GM23338 (cell line): ENCODE data around the gene ARID3A. TPM values are rescaled to one million over a fixed set of nuclear protein-coding genes. Genes with fewer than 3 reads are reported as not detected.
A peak's percentile ranks its signal among the peaks of the same experiment; 100 is the strongest.

Experiments
- ATAC-seq: fragments of 200-7000 bp; cut with Tn5 transposase; 3 replicates; pipeline ENCODE4 v1.9.1; 2020
- DNase-seq: peaks from one replicate; pipeline ENCODE4 v3.0.0-alpha.2; 2015; ENCODE audit warnings: low spot score
- H2AFZ ChIP-seq: fragments of 200-600 bp; sonication (generic); 2 replicates; pipeline ENCODE4 v1.8.0; 2016; ENCODE audit warnings: antibody characterized with exemption, mild to moderate bottlenecking, moderate library complexity
- H3F3A ChIP-seq: fragments of 200-600 bp; sonication (generic); replicated peaks from 2 replicates; pipeline ENCODE4 v1.8.0; 2017; ENCODE audit warnings: antibody characterized with exemption, mixed run types, low read depth
- H3K27ac ChIP-seq: fragments of 200-600 bp; sonication (generic); 2 replicates; pipeline ENCODE4 v1.6.1; 2016; ENCODE audit warnings: low read depth
- H3K27me3 ChIP-seq: fragments of 200-600 bp; sonication (generic); 2 replicates; pipeline ENCODE4 v1.8.0; 2016; ENCODE audit warnings: mild to moderate bottlenecking, mixed run types, moderate library complexity; ENCODE audit not compliant: insufficient read depth
- H3K36me3 ChIP-seq: fragments of 200-600 bp; sonication (generic); 2 replicates; pipeline ENCODE4 v1.8.0; 2016; ENCODE audit warnings: mild to moderate bottlenecking; ENCODE audit not compliant: insufficient read depth
- H3K4me1 ChIP-seq: fragments of 200-600 bp; sonication (generic); 2 replicates; pipeline ENCODE4 v1.8.0; 2016; ENCODE audit warnings: mild to moderate bottlenecking, moderate library complexity; ENCODE audit not compliant: insufficient read depth
- H3K4me2 ChIP-seq: fragments of 200-600 bp; sonication (generic); 2 replicates; pipeline ENCODE4 v1.7.1; 2017; ENCODE audit warnings: mixed run types
- H3K4me3 ChIP-seq: fragments of 200-600 bp; sonication (generic); 2 replicates; pipeline ENCODE4 v1.6.1; 2016; ENCODE audit warnings: mixed run types
- H3K79me2 ChIP-seq: fragments of 200-600 bp; sonication (generic); replicated peaks from 2 replicates; pipeline ENCODE4 v1.8.0; 2017; ENCODE audit warnings: mild to moderate bottlenecking; ENCODE audit not compliant: insufficient read depth
- H3K9me2 ChIP-seq: fragments of 200-600 bp; sonication (generic); 2 replicates; pipeline ENCODE4 v1.8.0; 2017; ENCODE audit not compliant: insufficient read depth
- H4K20me1 ChIP-seq: fragments of 200-600 bp; sonication (generic); replicated peaks from 2 replicates; pipeline ENCODE4 v1.8.0; 2017; ENCODE audit warnings: mild to moderate bottlenecking; ENCODE audit not compliant: insufficient read depth
- H3K27ac Mint-ChIP-seq: 2 replicates; pipeline ENCODE4 v1.8.0; 2020; ENCODE audit warnings: inconsistent platforms, mild to moderate bottlenecking, moderate library complexity, mixed read lengths
- H3K27me3 Mint-ChIP-seq: 3 replicates; pipeline ENCODE4 v1.8.0; 2022; ENCODE audit warnings: low read depth, mild to moderate bottlenecking, moderate library complexity, mixed read lengths, inconsistent platforms; ENCODE audit not compliant: insufficient read depth, poor library complexity
- H3K36me3 Mint-ChIP-seq: 3 replicates; pipeline ENCODE4 v1.8.0; 2021; ENCODE audit warnings: low read depth, mild to moderate bottlenecking, inconsistent platforms, moderate library complexity, mixed read lengths
- H3K4me1 Mint-ChIP-seq: 3 replicates; pipeline ENCODE4 v1.8.0; 2020; ENCODE audit warnings: mild to moderate bottlenecking, inconsistent platforms, mixed read lengths
- H3K4me3 Mint-ChIP-seq: 3 replicates; pipeline ENCODE4 v1.8.0; 2021; ENCODE audit warnings: moderate library complexity, mild to moderate bottlenecking, inconsistent platforms, mixed read lengths
- H3K9me3 Mint-ChIP-seq: 3 replicates; pipeline ENCODE4 v1.8.0; 2020; ENCODE audit warnings: moderate library complexity, mild to moderate bottlenecking, inconsistent platforms, mixed read lengths
- CREB1 ChIP-seq: fragments of 250-450 bp; sonication (Bioruptor Pico); IDR thresholded peaks from 2 replicates; pipeline ENCODE4 v1.5.0; 2020; ENCODE audit warnings: low read depth, mild to moderate bottlenecking, moderate library complexity
- EZH2 ChIP-seq: fragments of 200-600 bp; sonication (generic); IDR thresholded peaks from one replicate; pipeline ENCODE4 v1.8.0; 2017; ENCODE audit warnings: antibody characterized with exemption, mild to moderate bottlenecking, low read depth; ENCODE audit not compliant: unreplicated experiment
- EZH2phosphoT487 ChIP-seq: fragments of 200-600 bp; sonication (generic); IDR thresholded peaks from one replicate; pipeline ENCODE4 v1.8.1; 2018; ENCODE audit warnings: antibody characterized with exemption; ENCODE audit not compliant: unreplicated experiment
- POLR2AphosphoS5 ChIP-seq: IDR thresholded peaks from 2 replicates; pipeline ENCODE4 v1.6.1; 2016; ENCODE audit warnings: antibody characterized with exemption, low read depth
- STAT1 ChIP-seq: IDR thresholded peaks from one replicate; pipeline ENCODE4 v1.6.1; 2016; ENCODE audit warnings: antibody characterized with exemption; ENCODE audit not compliant: unreplicated experiment
- ZNF114 ChIP-seq: fragments of 250-450 bp; sonication (Bioruptor Pico); IDR thresholded peaks from 2 replicates; pipeline ENCODE4 v1.5.0; 2020; ENCODE audit warnings: mild to moderate bottlenecking, moderate library complexity
- ZNF331 ChIP-seq: fragments of 250-450 bp; sonication (Bioruptor Pico); IDR thresholded peaks from 2 replicates; pipeline ENCODE4 v1.5.0; 2020; ENCODE audit warnings: low read depth, mild to moderate bottlenecking, moderate library complexity
- polyA plus RNA-seq: library from polyadenylated mRNA; unstranded; fragments of >200 nt; fragmentation: Nextera tagmentation; extraction: Ambion mirVana; gene quantifications from 2 replicates; pipeline ENCODE4 v1.2.1, GENCODE V29; 2016
- total RNA-seq: library from RNA; depleted of rRNA; stranded (reverse); fragments of >200 nt; shearing (Covaris generic); gene quantifications from 2 replicates; pipeline ENCODE4 v1.2.3, GENCODE V29; 2014
- TF ChIP-seq, protein P1 (sequence below): IDR thresholded peaks from 2 replicates; pipeline ENCODE4 v1.6.1; 2016; ENCODE audit warnings: antibody characterized with exemption
- TF ChIP-seq, protein P2 (sequence below): IDR thresholded peaks from one replicate; pipeline ENCODE4 v1.6.1; 2018; ENCODE audit warnings: antibody characterized with exemption; ENCODE audit not compliant: unreplicated experiment
- TF ChIP-seq, protein P3 (sequence below): fragments of 250-450 bp; sonication (Bioruptor Pico); IDR thresholded peaks from 2 replicates; pipeline ENCODE4 v1.5.0; 2020; ENCODE audit warnings: mild to moderate bottlenecking, moderate library complexity

ARID3A gene
- total and polyA plus RNA-seq, 2 experiments from 2014 or later, result 33.6 to 51.6 TPM

DNA sequence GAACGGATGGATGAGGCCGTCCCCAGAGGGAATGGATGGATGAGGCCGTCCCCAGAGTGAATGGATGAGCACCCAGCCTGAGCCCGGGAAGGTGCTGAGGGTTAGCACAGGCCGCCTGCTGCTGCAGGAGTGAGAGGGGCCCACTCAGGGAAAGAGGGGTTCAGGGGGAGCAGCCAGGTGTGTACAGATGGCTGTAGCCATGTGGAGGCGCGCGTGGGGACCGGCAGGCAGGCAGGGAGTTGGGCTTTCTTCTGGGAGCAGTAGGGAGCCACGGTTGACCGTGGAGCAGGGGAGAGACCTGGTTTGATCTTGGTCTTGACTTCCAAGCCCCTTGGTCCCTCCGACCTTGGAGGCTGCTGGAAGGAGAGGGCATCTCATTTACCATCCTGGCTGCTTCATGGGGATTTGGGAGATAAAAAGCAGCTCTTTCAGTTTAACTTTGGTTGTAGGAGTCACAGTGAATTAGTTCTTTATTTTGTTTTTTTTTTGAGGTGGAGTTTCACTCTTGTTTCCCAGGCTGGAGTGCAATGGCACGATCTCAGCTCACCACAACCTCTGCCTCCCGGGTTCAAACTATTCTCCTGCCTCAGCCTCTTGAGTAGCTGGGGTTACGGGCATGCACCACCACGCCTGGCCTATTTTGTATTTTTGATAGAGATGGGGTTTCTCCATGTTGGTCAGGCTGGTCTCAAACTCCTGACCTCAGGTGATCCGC is 24.7 kb downstream of the ARID3A start:
- no peaks in the 10 kb centered on the region for H3K9me3 Mint-ChIP-seq
- Histone ChIP-seq H3K79me2 (peaks cover 46% of the 10 kb centered on the region), H3K27me3 (no peaks in the 10 kb centered on the region), H3F3A (0 out of 2 replicates have a peak, but pooled peaks cover 10% of the 10 kb centered on the region), H3K4me1 (peaks cover 25% of the 10 kb centered on the region), H3K4me2 (no peak overlapping the region), H3K9me2 (no peaks in the 10 kb centered on the region), H2AFZ (no peak overlapping the region), H3K36me3 (no peaks in the 10 kb centered on the region), H4K20me1 (peaks cover 2% of the 10 kb centered on the region; the same call in 1 of the 2 replicates), H3K4me3 (no peak overlapping the region), H3K27ac (no peak overlapping the region)
- H3K4me3 Mint-ChIP-seq, result no peak overlapping the region
- peaks cover 14% of the 10 kb centered on the region for H3K27me3 Mint-ChIP-seq
- ATAC-seq, result no peak
- H3K4me1 Mint-ChIP-seq, result peaks cover 13% of the 10 kb centered on the region; the same call in 2 of the 3 replicates
- DNase-seq, result no peak
- H3K27ac Mint-ChIP-seq, result peak overlapping the region; percentile 89
- H3K36me3 Mint-ChIP-seq, result peaks cover 2% of the 10 kb centered on the region; the same call in 1 of the 3 replicates
- TF ChIP-seq EZH2 (no peak), CREB1 (CRISPR knock-in tag) (no peak), STAT1 (no peak), POLR2AphosphoS5 (no peak), ZNF331 (no peak), EZH2phosphoT487 (no peak), ZNF114 (no peak)
- TF ChIP-seq, protein P1, sequence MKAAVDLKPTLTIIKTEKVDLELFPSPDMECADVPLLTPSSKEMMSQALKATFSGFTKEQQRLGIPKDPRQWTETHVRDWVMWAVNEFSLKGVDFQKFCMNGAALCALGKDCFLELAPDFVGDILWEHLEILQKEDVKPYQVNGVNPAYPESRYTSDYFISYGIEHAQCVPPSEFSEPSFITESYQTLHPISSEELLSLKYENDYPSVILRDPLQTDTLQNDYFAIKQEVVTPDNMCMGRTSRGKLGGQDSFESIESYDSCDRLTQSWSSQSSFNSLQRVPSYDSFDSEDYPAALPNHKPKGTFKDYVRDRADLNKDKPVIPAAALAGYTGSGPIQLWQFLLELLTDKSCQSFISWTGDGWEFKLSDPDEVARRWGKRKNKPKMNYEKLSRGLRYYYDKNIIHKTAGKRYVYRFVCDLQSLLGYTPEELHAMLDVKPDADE, result no peak
- TF ChIP-seq, protein P2, sequence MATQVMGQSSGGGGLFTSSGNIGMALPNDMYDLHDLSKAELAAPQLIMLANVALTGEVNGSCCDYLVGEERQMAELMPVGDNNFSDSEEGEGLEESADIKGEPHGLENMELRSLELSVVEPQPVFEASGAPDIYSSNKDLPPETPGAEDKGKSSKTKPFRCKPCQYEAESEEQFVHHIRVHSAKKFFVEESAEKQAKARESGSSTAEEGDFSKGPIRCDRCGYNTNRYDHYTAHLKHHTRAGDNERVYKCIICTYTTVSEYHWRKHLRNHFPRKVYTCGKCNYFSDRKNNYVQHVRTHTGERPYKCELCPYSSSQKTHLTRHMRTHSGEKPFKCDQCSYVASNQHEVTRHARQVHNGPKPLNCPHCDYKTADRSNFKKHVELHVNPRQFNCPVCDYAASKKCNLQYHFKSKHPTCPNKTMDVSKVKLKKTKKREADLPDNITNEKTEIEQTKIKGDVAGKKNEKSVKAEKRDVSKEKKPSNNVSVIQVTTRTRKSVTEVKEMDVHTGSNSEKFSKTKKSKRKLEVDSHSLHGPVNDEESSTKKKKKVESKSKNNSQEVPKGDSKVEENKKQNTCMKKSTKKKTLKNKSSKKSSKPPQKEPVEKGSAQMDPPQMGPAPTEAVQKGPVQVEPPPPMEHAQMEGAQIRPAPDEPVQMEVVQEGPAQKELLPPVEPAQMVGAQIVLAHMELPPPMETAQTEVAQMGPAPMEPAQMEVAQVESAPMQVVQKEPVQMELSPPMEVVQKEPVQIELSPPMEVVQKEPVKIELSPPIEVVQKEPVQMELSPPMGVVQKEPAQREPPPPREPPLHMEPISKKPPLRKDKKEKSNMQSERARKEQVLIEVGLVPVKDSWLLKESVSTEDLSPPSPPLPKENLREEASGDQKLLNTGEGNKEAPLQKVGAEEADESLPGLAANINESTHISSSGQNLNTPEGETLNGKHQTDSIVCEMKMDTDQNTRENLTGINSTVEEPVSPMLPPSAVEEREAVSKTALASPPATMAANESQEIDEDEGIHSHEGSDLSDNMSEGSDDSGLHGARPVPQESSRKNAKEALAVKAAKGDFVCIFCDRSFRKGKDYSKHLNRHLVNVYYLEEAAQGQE, result no peak
- TF ChIP-seq, protein P3, sequence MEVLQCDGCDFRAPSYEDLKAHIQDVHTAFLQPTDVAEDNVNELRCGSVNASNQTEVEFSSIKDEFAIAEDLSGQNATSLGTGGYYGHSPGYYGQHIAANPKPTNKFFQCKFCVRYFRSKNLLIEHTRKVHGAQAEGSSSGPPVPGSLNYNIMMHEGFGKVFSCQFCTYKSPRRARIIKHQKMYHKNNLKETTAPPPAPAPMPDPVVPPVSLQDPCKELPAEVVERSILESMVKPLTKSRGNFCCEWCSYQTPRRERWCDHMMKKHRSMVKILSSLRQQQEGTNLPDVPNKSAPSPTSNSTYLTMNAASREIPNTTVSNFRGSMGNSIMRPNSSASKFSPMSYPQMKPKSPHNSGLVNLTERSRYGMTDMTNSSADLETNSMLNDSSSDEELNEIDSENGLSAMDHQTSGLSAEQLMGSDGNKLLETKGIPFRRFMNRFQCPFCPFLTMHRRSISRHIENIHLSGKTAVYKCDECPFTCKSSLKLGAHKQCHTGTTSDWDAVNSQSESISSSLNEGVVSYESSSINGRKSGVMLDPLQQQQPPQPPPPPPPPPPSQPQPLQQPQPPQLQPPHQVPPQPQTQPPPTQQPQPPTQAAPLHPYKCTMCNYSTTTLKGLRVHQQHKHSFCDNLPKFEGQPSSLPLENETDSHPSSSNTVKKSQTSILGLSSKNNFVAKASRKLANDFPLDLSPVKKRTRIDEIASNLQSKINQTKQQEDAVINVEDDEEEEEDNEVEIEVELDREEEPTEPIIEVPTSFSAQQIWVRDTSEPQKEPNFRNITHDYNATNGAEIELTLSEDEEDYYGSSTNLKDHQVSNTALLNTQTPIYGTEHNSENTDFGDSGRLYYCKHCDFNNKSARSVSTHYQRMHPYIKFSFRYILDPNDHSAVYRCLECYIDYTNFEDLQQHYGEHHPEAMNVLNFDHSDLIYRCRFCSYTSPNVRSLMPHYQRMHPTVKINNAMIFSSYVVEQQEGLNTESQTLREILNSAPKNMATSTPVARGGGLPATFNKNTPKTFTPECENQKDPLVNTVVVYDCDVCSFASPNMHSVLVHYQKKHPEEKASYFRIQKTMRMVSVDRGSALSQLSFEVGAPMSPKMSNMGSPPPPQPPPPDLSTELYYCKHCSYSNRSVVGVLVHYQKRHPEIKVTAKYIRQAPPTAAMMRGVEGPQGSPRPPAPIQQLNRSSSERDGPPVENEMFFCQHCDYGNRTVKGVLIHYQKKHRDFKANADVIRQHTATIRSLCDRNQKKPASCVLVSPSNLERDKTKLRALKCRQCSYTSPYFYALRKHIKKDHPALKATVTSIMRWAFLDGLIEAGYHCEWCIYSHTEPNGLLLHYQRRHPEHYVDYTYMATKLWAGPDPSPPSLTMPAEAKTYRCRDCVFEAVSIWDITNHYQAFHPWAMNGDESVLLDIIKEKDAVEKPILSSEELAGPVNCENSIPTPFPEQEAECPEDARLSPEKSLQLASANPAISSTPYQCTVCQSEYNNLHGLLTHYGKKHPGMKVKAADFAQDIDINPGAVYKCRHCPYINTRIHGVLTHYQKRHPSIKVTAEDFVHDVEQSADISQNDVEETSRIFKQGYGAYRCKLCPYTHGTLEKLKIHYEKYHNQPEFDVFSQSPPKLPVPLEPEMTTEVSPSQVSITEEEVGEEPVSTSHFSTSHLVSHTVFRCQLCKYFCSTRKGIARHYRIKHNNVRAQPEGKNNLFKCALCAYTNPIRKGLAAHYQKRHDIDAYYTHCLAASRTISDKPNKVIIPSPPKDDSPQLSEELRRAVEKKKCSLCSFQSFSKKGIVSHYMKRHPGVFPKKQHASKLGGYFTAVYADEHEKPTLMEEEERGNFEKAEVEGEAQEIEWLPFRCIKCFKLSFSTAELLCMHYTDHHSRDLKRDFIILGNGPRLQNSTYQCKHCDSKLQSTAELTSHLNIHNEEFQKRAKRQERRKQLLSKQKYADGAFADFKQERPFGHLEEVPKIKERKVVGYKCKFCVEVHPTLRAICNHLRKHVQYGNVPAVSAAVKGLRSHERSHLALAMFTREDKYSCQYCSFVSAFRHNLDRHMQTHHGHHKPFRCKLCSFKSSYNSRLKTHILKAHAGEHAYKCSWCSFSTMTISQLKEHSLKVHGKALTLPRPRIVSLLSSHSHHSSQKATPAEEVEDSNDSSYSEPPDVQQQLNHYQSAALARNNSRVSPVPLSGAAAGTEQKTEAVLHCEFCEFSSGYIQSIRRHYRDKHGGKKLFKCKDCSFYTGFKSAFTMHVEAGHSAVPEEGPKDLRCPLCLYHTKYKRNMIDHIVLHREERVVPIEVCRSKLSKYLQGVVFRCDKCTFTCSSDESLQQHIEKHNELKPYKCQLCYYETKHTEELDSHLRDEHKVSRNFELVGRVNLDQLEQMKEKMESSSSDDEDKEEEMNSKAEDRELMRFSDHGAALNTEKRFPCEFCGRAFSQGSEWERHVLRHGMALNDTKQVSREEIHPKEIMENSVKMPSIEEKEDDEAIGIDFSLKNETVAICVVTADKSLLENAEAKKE (CRISPR knock-in tag), result no peak
